Lung (tissue), 12 donors: Measurements from ENCODE around the gene NPSR1. TPM values are rescaled to one million over a fixed set of nuclear protein-coding genes. Genes with fewer than 3 reads are reported as not detected.
A peak's percentile ranks its signal among the peaks of the same experiment; 100 is the strongest.
"Not testable (repeated sequence)": the region's sequence is repeated elsewhere in the genome, so short reads cannot be mapped to it uniquely, and the experiment has no call there.

ENCODE experiments used
- ATAC-seq: fragments of 200-7000 bp; cut with Tn5 transposase; one replicate; pipeline ENCODE4 v1.9.1; 2020; ENCODE audit warnings: moderate number of reproducible peaks; ENCODE audit not compliant: insufficient read depth, low FRiP score
- DNase-seq, 3 donors: peaks; one replicate each; pipeline ENCODE4 v3.0.0-alpha.2; 2013 to 2017
- H3K27ac ChIP-seq, 2 donors: one replicate each; pipeline ENCODE4 v1.5.1; 2013; ENCODE audit warnings: mild to moderate bottlenecking in 2 of 2, moderate library complexity in 2 of 2, control low read depth in 1 of 2, inconsistent platforms in 1 of 2, low read depth in 1 of 2, low read length in 1 of 2
- H3K27me3 ChIP-seq, 3 donors: one replicate each; pipeline ENCODE4 v1.5.1; 2013; ENCODE audit warnings: low read length in 2 of 3; ENCODE audit not compliant: control insufficient read depth in 3 of 3, insufficient read depth in 3 of 3
- H3K36me3 ChIP-seq, 4 donors: one replicate each; pipeline ENCODE4 v1.5.1; 2013; ENCODE audit warnings: low read length in 4 of 4, mild to moderate bottlenecking in 1 of 4, moderate library complexity in 1 of 4; ENCODE audit not compliant: control insufficient read depth in 4 of 4, insufficient read depth in 4 of 4
- H3K4me1 ChIP-seq, 5 donors: one replicate each; pipeline ENCODE4 v1.5.1; 2013; ENCODE audit warnings: low read length in 5 of 5, mild to moderate bottlenecking in 2 of 5, moderate library complexity in 1 of 5; ENCODE audit not compliant: control insufficient read depth in 5 of 5, insufficient read depth in 5 of 5
- H3K4me3 ChIP-seq: one replicate; pipeline ENCODE4 v1.5.1; 2013; ENCODE audit warnings: mild to moderate bottlenecking, control low read depth, moderate library complexity
- H3K9ac ChIP-seq, 2 donors: one replicate each; pipeline ENCODE4 v1.5.1; 2013; ENCODE audit warnings: low read length in 2 of 2, control low read depth in 1 of 2; ENCODE audit not compliant: insufficient read depth in 1 of 2
- H3K9me3 ChIP-seq, 4 donors: one replicate each; pipeline ENCODE4 v1.5.1; 2013; ENCODE audit warnings: low read length in 3 of 4, mild to moderate bottlenecking in 1 of 4, moderate library complexity in 1 of 4; ENCODE audit not compliant: control insufficient read depth in 4 of 4, insufficient read depth in 3 of 4
- WGBS, 2 donors: extraction: QIAGEN DNeasy Blood & Tissue Kit; methylation state at CpG; one replicate each; pipeline ENCODE4 v1.1.7; 2013; 5-methylcytosine and 5-hydroxymethylcytosine counted together
- polyA plus RNA-seq, 2 donors: library from polyadenylated mRNA; stranded (reverse); fragments of 200-250 nt; gene quantifications; one replicate each; pipeline ENCODE4 v1.2.1, GENCODE V29; 2013
- total RNA-seq, 2 donors: library from RNA; depleted of rRNA in 1 of 2; stranded (reverse); fragments of >200 nt in 1 of 2; gene quantifications; one replicate each; pipeline ENCODE4 v1.2.1, GENCODE V29; 2014 to 2021
- TF ChIP-seq, protein P1 (sequence below): IDR thresholded peaks from 2 replicates; pipeline ENCODE4 v1.5.1; 2012; ENCODE audit warnings: mild to moderate bottlenecking; ENCODE audit errors: control extremely low read depth, extremely low read depth
- donor health status: control.
- donor health status: control.
- donor health status: Bipolar disorder and iron deficiency.
- donor health status: healthy.
- donor health status: DM: yes; HTN: yes; CAD: no.

NPSR1 gene
- total and polyA plus RNA-seq, 4 donors = not detected

DNA sequence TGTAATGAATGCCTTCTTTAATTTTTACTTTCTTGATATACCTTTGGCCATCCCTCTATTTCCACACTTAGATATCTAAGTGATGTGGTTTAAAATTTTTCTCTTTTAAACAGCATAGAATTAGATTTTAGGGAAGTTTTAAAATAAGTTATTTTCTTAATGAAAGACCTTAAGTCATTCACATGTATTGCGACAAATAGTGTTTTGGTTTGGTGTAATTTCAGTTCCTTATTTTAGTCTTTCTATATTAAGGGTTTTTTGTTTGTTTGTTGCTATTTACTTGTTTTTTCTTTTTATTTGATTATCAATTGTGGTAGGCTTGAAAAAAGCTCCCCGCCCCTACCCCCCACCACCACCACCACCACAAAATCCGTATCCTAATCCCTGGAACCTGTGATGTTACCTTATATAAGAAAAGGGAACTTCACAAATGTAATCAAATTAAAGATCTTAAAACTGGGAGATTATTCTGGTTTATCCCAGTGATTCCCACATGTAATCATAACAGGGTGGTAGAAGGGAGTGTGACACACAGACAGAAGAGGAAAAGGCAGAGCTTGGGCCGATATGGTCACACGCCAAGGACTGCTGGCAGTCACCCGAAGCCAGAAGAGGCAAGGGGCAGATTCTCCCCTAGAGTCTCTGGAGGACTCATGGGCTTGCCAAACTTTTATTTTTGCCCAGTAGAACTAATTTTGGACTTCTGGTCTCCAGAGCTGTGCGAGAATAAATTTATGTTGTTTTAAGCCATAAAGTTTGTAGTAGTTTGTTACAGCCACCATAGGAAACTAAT is 149.7 kb downstream of the NPSR1 start:
- Histone ChIP-seq H3K27me3 (no peaks in the 10 kb centered on the region), H3K27ac (no peak overlapping the region), H3K9me3 (peaks cover 0 to 7% (median 0%) of the 10 kb centered on the region in 4 donors), H3K9ac (no peak overlapping the region), H3K36me3 (no peaks in the 10 kb centered on the region), H3K4me1 (no peaks in the 10 kb centered on the region), H3K4me3 (no peak overlapping the region)
- DNase-seq (no peak), ATAC-seq (no peak)
- TF ChIP-seq, protein P1, sequence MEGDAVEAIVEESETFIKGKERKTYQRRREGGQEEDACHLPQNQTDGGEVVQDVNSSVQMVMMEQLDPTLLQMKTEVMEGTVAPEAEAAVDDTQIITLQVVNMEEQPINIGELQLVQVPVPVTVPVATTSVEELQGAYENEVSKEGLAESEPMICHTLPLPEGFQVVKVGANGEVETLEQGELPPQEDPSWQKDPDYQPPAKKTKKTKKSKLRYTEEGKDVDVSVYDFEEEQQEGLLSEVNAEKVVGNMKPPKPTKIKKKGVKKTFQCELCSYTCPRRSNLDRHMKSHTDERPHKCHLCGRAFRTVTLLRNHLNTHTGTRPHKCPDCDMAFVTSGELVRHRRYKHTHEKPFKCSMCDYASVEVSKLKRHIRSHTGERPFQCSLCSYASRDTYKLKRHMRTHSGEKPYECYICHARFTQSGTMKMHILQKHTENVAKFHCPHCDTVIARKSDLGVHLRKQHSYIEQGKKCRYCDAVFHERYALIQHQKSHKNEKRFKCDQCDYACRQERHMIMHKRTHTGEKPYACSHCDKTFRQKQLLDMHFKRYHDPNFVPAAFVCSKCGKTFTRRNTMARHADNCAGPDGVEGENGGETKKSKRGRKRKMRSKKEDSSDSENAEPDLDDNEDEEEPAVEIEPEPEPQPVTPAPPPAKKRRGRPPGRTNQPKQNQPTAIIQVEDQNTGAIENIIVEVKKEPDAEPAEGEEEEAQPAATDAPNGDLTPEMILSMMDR = no peak
- WGBS, 2 donors = 88 to 91% methylated on average over 7 of the region's 7 CpGs

DNA sequence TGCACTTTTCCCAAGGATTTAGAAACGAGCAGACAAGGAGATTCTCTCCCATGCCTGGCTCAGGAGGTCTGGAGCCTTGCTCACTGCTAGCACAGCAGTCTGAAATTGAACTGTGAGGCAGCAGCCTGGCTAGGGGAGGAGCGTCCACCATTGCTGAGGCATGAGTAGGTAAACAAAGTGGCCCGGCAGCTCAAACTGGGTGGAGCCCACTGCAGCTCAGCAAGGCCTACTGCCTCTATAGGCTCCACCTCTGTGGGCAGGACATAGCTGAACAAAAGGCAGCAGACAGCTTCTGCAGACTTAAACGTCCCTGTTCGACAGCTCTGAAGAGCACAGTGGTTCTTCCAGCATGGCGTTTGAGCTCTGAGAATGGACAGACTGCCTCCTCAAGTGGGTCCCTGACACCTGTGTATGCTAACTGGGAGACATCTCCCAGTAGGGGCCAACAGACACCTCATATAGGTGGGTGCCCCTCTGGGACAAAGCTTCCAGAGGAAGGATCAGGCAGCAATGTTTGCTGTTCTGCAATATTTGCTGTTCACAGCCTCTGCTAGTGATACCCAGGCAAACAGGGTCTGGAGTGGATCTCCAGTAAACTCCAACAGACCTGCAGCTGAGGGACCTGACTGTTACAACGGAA is 156.3 kb downstream of the NPSR1 start:
- not testable (repeated sequence) for ATAC-seq, DNase-seq
- 66 to 68% methylated on average over 7 of the region's 7 CpGs for WGBS, 2 donors

DNA sequence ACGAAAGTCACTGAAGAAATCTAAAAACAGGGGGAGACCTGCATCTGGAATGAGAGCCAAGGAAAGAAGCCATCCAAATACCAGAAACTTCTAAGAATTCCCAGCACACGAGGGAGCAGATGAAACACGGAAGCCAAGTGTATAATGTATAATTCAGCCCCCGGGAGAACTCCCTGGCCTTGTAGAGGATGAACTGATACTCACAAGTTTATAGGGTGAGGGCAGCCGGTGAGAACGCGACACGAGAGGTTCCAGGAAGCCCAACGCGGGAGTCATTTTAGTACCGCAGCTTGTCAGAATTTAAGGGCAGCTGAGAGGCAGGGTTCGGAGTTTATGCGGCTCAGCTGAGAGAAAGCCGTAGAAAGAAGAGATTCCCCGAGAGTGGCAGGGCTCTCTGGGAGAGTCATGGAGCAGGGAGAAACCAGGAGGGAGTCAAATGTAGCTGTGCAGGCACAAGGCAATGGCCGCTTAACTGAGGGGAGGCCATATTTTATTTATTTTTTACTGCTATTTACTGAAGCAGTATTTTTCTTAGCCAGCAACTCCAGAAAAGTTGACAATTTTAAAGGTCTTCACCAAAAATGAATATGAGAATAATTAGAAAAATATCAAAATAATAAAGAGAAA is 164.0 kb downstream of the NPSR1 start:
- H3K9me3 ChIP-seq = no peaks in the 10 kb centered on the region
- no peak for ATAC-seq
- no peak overlapping the region for H3K9ac ChIP-seq
- H3K36me3 ChIP-seq = no peaks in the 10 kb centered on the region
- 83 to 86% methylated on average over 16 of the region's 16 CpGs for WGBS, 2 donors
- no peak overlapping the region for H3K4me3 ChIP-seq
- no peaks in the 10 kb centered on the region for H3K27me3 ChIP-seq
- DNase-seq = no peak
- no peak overlapping the region for H3K27ac ChIP-seq
- TF ChIP-seq, protein P1 = no peak
- H3K4me1 ChIP-seq = no peaks in the 10 kb centered on the region

More for the DNA sequence above, 156.3 kb downstream of the NPSR1 start:
- H3K4me1 ChIP-seq, H3K27me3 ChIP-seq, H3K9ac ChIP-seq, H3K27ac ChIP-seq, H3K9me3 ChIP-seq, H3K36me3 ChIP-seq, H3K4me3 ChIP-seq: not testable (repeated sequence)

DNA sequence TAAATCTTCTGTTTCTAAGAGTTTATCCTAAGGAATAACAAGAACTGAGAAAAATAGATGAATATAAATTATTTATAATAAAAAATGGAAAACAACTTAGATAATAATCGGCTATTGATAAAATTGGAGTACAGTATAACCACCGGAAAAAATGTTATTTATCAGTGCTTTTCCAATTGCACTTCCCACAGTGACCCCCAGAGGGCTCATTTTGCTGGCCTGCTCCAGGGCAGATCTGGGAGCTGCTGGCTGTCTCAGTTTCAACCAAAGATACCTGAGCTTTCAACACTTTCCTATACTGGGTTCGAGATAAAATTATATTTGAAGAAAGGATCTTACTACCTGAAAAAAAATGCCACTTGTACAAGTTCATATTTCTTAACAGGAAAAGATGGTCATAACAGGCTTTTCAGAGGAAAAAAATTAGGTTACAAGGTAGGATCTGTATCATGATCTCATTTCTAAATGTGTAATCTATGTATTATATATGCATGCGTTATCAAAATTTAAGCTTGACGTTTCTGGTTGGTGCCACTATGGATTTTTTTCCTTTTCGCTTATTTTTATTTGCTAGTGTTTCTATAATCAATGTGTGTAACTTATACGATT is 165.7 kb downstream of the NPSR1 start:
- H3K9ac ChIP-seq = no peak overlapping the region
- no peak overlapping the region for H3K4me3 ChIP-seq
- DNase-seq (peak; percentile 41 to 63 (median 57)), ATAC-seq (peak; percentile 75)
- H3K27ac ChIP-seq = no peak overlapping the region
- WGBS, 2 donors = 60 to 64% methylated on average over 7 of the region's 7 CpGs
- H3K9me3 ChIP-seq = no peaks in the 10 kb centered on the region
- no peaks in the 10 kb centered on the region for H3K4me1 ChIP-seq
- no peaks in the 10 kb centered on the region for H3K36me3 ChIP-seq
- no peaks in the 10 kb centered on the region for H3K27me3 ChIP-seq
- TF ChIP-seq, protein P1 = peak; percentile 55
